ENCODE results near the gene MYO1D. TPM values are rescaled to one million over a fixed set of nuclear protein-coding genes. Genes with fewer than 3 reads are reported as not detected.

The MYO1D gene
- total and polyA plus RNA-seq, 8 donors = 16.7 to 43.0 (median 29.4) TPM

DNA sequence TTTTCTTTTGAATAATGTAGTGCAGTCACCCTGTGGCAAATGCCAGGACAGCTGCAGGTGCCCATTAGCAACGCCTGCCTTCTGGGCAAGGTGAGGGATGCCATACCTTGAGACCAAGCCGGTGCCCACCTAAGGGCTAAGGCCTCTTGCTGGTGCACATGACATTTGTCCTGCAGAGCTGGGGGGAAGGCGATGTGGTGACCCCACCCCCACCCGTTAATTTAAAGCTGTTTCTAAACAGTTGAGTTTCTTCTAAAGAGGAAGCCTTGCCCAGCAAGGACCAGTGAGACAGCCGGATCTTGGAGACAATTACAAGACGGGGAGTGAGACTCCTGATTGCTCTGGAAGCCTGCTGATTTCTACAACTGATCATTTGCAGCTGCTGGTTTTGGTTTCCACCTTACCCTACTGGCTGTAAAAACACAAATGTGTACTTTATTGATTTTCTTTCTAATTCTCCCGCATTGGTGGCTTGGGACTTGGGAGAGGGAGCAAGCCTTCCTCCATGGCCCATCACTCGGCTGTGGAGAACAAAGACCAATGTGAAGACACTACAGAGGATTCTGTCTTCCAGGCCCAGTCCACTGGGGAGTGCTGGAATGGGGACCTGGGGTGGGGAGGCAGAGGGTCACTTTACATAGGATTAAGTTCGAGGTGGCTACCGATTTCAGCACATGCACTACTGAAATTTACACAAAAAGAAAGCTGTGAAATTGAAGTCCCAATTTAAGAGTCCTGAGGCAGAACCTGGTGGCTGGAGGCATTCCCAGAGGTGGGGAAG, 387.4 kb downstream of the MYO1D start:
- H3K4me3 ChIP-seq = no peak overlapping the region
- no peaks in the 10 kb centered on the region for H3K27me3 ChIP-seq
- H3K4me1 ChIP-seq = peaks cover 0 to 8% (median 0%) of the 10 kb centered on the region in 3 donors
- DNase-seq (no peak), ATAC-seq (no peak), FAIRE-seq (no peak)
- intact Hi-C loops (cut with DNase I) = loop anchor here in 1 of 3 donors (10.0 kb wide), 1 partner anchor 265 kb away; no protein-coding TSS in a partner anchor
- TF ChIP-seq, protein P1, sequence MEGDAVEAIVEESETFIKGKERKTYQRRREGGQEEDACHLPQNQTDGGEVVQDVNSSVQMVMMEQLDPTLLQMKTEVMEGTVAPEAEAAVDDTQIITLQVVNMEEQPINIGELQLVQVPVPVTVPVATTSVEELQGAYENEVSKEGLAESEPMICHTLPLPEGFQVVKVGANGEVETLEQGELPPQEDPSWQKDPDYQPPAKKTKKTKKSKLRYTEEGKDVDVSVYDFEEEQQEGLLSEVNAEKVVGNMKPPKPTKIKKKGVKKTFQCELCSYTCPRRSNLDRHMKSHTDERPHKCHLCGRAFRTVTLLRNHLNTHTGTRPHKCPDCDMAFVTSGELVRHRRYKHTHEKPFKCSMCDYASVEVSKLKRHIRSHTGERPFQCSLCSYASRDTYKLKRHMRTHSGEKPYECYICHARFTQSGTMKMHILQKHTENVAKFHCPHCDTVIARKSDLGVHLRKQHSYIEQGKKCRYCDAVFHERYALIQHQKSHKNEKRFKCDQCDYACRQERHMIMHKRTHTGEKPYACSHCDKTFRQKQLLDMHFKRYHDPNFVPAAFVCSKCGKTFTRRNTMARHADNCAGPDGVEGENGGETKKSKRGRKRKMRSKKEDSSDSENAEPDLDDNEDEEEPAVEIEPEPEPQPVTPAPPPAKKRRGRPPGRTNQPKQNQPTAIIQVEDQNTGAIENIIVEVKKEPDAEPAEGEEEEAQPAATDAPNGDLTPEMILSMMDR (IDR thresholded peaks at IDR 0.05) = no peak
- H3K27ac ChIP-seq = no peak overlapping the region
- WGBS, 2 donors = 58% methylated on average over 10 of the region's 10 CpGs
- H3K36me3 ChIP-seq = no peaks in the 10 kb centered on the region
- no peaks in the 10 kb centered on the region for H3K9me3 ChIP-seq

DNA sequence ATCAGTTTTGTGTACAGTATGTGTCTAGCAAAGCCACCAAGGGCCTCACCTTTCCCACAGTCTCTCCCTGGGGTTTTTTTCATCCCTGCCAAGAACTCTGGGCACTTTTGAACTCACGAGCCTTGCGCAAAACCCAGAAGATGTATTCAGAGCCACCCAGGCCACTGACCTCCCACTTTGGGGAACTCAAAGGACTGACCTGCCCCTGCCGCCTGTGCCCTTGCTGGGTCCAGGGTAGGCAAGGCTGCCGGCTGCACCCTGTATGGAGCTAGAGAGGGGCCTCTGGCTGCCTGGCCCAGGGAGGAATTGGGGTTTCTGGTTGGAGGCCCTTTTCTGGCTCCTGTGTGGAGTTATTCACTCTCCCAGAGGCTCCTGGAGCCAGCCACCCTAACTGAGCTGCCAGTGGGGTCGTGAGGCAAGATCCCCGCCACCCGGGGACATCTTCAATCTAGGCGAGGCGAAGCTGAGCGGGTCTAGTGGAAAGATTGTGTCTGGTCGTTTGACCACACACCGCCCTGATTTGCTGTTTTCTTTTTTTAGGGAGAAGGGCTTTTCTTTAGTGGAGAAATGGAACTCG, 388.2 kb downstream of the MYO1D start:
- H3K4me3 ChIP-seq = no peak overlapping the region
- no peaks in the 10 kb centered on the region for H3K27me3 ChIP-seq
- H3K9me3 ChIP-seq = no peaks in the 10 kb centered on the region
- TF ChIP-seq, protein P1 (IDR thresholded peaks at IDR 0.05) = no peak
- ATAC-seq = no peak
- DNase-seq = no peak
- intact Hi-C loops (cut with DNase I) = loop anchor here in 1 of 3 donors (10.0 kb wide), 1 partner anchor 266 kb away; no protein-coding TSS in a partner anchor
- peaks cover 0 to 8% (median under 1%) of the 10 kb centered on the region in 3 donors for H3K4me1 ChIP-seq
- H3K36me3 ChIP-seq = no peaks in the 10 kb centered on the region
- no peak for FAIRE-seq
- H3K27ac ChIP-seq = no peak overlapping the region
- 92 to 94% methylated on average over 13 of the region's 13 CpGs for WGBS, 2 donors

DNA sequence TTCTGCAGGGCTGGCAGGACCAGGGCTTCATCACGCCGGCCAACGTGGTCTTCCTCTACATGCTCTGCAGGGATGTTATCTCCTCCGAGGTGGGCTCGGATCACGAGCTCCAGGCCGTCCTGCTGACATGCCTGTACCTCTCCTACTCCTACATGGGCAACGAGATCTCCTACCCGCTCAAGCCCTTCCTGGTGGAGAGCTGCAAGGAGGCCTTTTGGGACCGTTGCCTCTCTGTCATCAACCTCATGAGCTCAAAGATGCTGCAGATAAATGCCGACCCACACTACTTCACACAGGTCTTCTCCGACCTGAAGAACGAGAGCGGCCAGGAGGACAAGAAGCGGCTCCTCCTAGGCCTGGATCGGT, 388.8 kb downstream of the MYO1D start:
- TF ChIP-seq, protein P1 (IDR thresholded peaks at IDR 0.05) = no peak
- Histone ChIP-seq H3K27ac (no peak overlapping the region), H3K27me3 (no peaks in the 10 kb centered on the region), H3K4me1 (peaks cover 0 to 8% (median 6%) of the 10 kb centered on the region in 3 donors), H3K36me3 (no peaks in the 10 kb centered on the region), H3K9me3 (no peaks in the 10 kb centered on the region), H3K4me3 (peak overlapping the region in 1 of 4 donors; percentile 61)
- WGBS, 2 donors = 94% methylated on average over 16 of the region's 16 CpGs
- FAIRE-seq (no peak), DNase-seq (no peak), ATAC-seq (no peak)
- intact Hi-C loops (cut with DNase I) = loop anchor here in 1 of 3 donors (10.0 kb wide), 1 partner anchor 267 kb away; no protein-coding TSS in a partner anchor

DNA sequence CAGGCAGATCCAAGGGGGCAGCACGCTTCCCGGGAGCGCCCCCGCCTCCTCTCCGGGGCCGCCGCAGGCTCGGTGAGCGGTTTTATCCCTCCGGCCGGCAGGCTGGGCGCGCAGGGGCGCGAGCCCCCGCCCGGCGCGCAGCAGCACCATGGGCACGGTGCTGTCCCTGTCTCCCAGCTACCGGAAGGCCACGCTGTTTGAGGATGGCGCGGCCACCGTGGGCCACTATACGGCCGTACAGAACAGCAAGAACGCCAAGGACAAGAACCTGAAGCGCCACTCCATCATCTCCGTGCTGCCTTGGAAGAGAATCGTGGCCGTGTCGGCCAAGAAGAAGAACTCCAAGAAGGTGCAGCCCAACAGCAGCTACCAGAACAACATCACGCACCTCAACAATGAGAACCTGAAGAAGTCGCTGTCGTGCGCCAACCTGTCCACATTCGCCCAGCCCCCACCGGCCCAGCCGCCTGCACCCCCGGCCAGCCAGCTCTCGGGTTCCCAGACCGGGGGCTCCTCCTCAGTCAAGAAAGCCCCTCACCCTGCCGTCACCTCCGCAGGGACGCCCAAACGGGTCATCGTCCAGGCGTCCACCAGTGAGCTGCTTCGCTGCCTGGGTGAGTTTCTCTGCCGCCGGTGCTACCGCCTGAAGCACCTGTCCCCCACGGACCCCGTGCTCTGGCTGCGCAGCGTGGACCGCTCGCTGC, 389.3 kb downstream of the MYO1D start:
- H3K4me3 ChIP-seq = peak overlapping the region; percentile 28 to 61 (median 51)
- DNase-seq (peak in 3 of 6 donors; percentile 31 to 77 (median 53)), FAIRE-seq (no peak), ATAC-seq (peak in 1 of 4 donors; percentile 4)
- 35 to 54% methylated on average over 42 to 59 of the region's 59 CpGs for WGBS, 2 donors
- intact Hi-C loops (cut with DNase I) = loop anchor here in 1 of 3 donors (10.0 kb wide), 1 partner anchor 267 kb away; no protein-coding TSS in a partner anchor
- TF ChIP-seq, protein P1 (IDR thresholded peaks at IDR 0.05) = no peak
- H3K4me1 ChIP-seq = peaks cover 0 to 10% (median 7%) of the 10 kb centered on the region in 3 donors
- H3K27ac ChIP-seq = no peak overlapping the region
- no peaks in the 10 kb centered on the region for H3K36me3 ChIP-seq
- H3K9me3 ChIP-seq = no peaks in the 10 kb centered on the region
- H3K27me3 ChIP-seq = no peaks in the 10 kb centered on the region

All from pancreas (tissue), 10 donors.